Stimulated activated CD4-positive, alpha-beta T cell treated with anti-CD3 and anti-CD28 coated beads, Interleukin-1b, Interleukin-23, amount 100 ng/mL, for 1 hour (primary cell): ENCODE results near the gene ZNF410.
"Not testable (repeated sequence)": the region's sequence is repeated elsewhere in the genome, so short reads cannot be mapped to it uniquely, and the experiment has no call there.

Experiments used
- DNase-seq, 2 donors: peaks; one replicate each; pipeline ENCODE4 v3.0.0-alpha.2; 2020; ENCODE audit warnings: low read depth in 2 of 2

The ZNF410 gene

GRCh38 chr14:73887694-73888459 is 1.2 kb downstream of the ZNF410 start:
- no peak for DNase-seq

GRCh38 chr14:73888460-73888725 is 1.7 kb downstream of the ZNF410 start:
- no peak for DNase-seq

- DNase-seq, result no peak
Measured at GRCh38 chr14:73888971-73889370, 2.3 kb downstream of the ZNF410 start.

- DNase-seq, result no peak
Measured at GRCh38 chr14:73889376-73889775, 2.7 kb downstream of the ZNF410 start.

GRCh38 chr14:73894180-73894687 is 7.6 kb downstream of the ZNF410 start:
- DNase-seq, result not testable (repeated sequence)

- no peak for DNase-seq
Measured at GRCh38 chr14:73895939-73896338, 9.3 kb downstream of the ZNF410 start.

GRCh38 chr14:73896521-73896920 is 9.9 kb downstream of the ZNF410 start:
- no peak for DNase-seq

- DNase-seq, result no peak
Measured at GRCh38 chr14:73903028-73903427, 16.4 kb downstream of the ZNF410 start.

- DNase-seq, result no peak
Measured at GRCh38 chr14:73909681-73910080, 23.0 kb downstream of the ZNF410 start.

- no peak for DNase-seq
Measured at GRCh38 chr14:73913256-73913655, 26.6 kb downstream of the ZNF410 start.

GRCh38 chr14:73916324-73916723 is 29.7 kb downstream of the ZNF410 start:
- DNase-seq, result no peak

GRCh38 chr14:73919457-73919856 is 32.8 kb downstream of the ZNF410 start:
- not testable (repeated sequence) for DNase-seq

- no peak for DNase-seq
Measured at GRCh38 chr14:73924337-73924736, 37.7 kb downstream of the ZNF410 start.

GRCh38 chr14:73935666-73936065 is 49.0 kb downstream of the ZNF410 start:
- DNase-seq, result no peak

- DNase-seq, result no peak
Measured at GRCh38 chr14:73936548-73936947, 49.9 kb downstream of the ZNF410 start.

GRCh38 chr14:73937012-73937411 is 50.4 kb downstream of the ZNF410 start:
- no peak for DNase-seq

- DNase-seq, result no peak
Measured at GRCh38 chr14:73942180-73942579, 55.5 kb downstream of the ZNF410 start.

- DNase-seq, result no peak
Measured at GRCh38 chr14:73943083-73943482, 56.4 kb downstream of the ZNF410 start.

- DNase-seq, result no peak
Measured at GRCh38 chr14:73944432-73945158, 57.9 kb downstream of the ZNF410 start.

- no peak for DNase-seq
Measured at GRCh38 chr14:73945159-73945670, 58.6 kb downstream of the ZNF410 start.

GRCh38 chr14:73949752-73950734 is 63.4 kb downstream of the ZNF410 start, which contains the start of the genes COQ6 and FAM161B:
Gene COQ6 (plus strand): TSS chr14:73950302. CDS start chr14:73950333, 31 bp downstream.
Gene FAM161B (minus strand): TSS chr14:73950094. CDS start chr14:73950026, 68 bp downstream.
- DNase-seq, result peak; percentile 64 to 75

GRCh38 chr14:73953731-73954130 is 67.1 kb downstream of the ZNF410 start:
- no peak for DNase-seq
